Subcutaneous adipose tissue (tissue), 4 donors: ENCODE data around the gene BAG3. TPM values are rescaled to one million over a fixed set of nuclear protein-coding genes. Genes with fewer than 3 reads are reported as not detected.

Experiments used
- CTCF ChIP-seq: fragments of 450-650 bp; IDR thresholded peaks from one replicate; pipeline ENCODE4 v1.5.1; 2016; ENCODE audit warnings: low read depth, mild to moderate bottlenecking, control low read depth, antibody characterized with exemption, moderate library complexity
- total RNA-seq, 4 donors: library from RNA; depleted of rRNA; stranded (reverse); fragments of >200 nt; gene quantifications; one replicate each; pipeline ENCODE4 v1.1.0, GENCODE V29; 2016

BAG3 gene
- total RNA-seq, 4 donors from 2014 or later = 16.1 to 33.1 (median 21.1) TPM

- no peak for TF ChIP-seq CTCF
These were observed 25.9 kb downstream of the BAG3 start for GRCh38 chr10:119677126-119677525.

GRCh38 chr10:119677904-119678755 is 26.9 kb downstream of the BAG3 start:
- no peak for TF ChIP-seq CTCF

- no peak for TF ChIP-seq CTCF
These were observed 28.3 kb downstream of the BAG3 start for GRCh38 chr10:119679480-119679829.

GRCh38 chr10:119680050-119680449 is 28.9 kb downstream of the BAG3 start:
- TF ChIP-seq CTCF = no peak

GRCh38 chr10:119680650-119681081 is 29.5 kb downstream of the BAG3 start:
- TF ChIP-seq CTCF = no peak

- no peak for TF ChIP-seq CTCF
These were observed 35.4 kb downstream of the BAG3 start for GRCh38 chr10:119686465-119687191.
